NCI-H345 (cell line): ENCODE measurements around the gene RETREG1.

Experiments
- DNase-seq: peaks from one replicate; lab custom pipeline; 2025; lab: John Stamatoyannopoulos, UW

RETREG1 gene

DNA sequence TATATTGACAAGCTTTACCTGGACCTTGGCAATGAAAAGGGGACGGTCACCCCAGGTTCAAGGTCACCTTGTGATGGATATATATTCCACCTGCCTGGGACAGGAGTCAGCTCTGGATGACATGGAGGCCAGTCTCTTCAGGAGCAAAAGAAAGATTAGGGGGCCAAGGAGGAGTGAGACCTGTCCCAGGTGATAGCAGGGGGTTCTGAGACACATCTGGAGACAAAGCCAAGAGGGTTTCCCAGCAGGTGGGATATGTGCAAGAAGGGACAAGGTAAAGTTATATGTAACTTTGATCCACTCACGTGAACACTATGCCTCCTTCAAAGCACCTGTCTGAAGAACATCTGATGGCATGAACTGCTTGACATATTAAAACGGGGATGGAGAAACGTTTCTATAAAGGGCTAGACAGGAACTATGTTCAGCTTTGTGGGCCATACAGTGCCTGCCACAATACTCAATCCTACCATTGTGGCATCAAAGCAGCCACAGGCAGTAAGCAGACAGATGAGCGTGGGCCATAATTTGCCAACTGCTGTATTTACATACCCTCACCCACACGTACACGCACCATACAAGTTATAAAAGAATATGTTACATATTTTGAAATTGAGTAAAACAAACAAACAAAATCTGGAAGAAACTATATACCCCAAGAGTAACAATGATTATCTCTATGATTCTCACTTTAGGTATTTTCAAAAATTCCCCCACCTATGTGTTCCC lies 88.3 kb downstream of the RETREG1 start:
- no peak for DNase-seq

- no peak for DNase-seq
These were observed 91.1 kb downstream of the RETREG1 start for GRCh38 chr5:16525651-16526050.

DNA sequence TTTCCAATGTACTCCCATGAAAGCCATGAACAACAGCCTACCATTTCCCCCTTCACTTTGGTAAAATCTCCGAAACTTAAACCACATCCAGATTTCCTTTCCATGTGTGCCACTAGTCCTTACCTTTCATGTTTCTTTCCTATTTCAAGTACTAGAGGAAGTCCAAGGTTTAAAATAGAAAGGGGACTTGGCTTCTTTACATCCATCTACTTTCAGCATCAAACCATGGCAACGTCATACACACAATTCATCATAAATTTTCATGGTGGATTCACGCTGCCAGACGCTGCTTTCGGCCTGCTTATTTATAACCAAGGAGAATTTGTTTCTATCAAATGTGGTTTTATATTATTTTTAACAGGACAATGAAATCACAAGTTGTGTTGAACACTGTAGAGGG lies 92.5 kb downstream of the RETREG1 start:
- DNase-seq, result no peak

GRCh38 chr5:16521521-16522483 lies 95.0 kb downstream of the RETREG1 start:
- DNase-seq, result no peak

DNA sequence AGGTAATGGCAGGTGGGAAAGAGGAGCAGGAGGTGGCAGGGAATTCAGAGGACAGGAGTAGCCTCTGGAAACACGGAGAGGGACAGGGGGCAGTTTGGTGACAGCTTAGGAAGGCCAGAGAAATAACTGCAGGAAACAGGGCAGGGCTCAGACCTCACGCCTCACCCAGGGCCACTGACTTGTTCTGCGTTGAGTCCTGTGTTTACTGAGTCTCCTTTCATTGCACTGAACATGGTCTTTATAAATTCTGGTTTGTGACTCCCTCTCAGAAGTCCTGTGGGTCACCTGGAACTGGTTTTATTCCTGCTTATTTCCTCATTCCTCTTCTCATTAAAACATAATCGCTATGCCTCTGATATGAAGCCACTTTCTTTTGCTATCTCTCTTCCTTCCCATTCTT lies 96.0 kb downstream of the RETREG1 start:
- DNase-seq, result no peak

- no peak for DNase-seq
These were observed 97.4 kb downstream of the RETREG1 start for GRCh38 chr5:16519435-16519834.

DNA sequence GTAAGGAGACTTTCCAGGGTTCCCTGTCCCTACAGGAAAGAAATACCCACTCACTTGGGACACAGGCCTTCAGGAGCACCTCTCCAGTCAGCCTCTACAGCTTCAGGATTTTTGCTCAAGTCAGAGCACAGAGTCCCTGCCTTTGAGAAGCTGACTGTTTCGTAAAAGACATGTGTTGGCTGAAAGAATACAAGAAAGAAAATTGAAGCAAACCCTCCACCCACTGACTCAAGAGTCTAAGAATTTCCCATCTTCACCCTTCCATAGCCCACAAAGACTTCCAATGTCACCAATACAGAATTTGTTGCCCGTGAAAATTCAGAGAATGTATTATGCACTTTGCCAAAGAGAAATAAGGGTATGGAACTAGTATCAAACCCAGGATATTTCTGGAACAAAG lies 98.2 kb downstream of the RETREG1 start:
- DNase-seq, result no peak

DNA sequence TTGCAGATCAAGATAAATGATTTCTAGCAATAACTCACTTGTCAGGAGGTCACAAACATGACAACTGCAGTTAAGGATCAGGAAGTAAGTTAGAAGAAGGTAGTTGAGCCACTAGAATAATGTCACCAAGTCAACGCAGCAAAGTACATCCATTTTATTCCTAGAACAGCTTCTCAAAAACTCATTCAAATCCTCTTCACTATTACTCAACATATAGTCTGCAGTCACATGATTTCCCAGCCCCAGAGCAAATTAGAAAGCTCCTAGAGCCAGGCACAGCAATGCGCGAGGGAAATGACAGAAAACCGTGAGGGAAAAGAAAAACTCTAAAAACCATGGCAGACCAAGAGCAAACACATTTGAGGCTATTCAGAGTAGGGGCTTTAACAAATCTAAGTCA lies 101.3 kb downstream of the RETREG1 start:
- DNase-seq, result no peak

DNA sequence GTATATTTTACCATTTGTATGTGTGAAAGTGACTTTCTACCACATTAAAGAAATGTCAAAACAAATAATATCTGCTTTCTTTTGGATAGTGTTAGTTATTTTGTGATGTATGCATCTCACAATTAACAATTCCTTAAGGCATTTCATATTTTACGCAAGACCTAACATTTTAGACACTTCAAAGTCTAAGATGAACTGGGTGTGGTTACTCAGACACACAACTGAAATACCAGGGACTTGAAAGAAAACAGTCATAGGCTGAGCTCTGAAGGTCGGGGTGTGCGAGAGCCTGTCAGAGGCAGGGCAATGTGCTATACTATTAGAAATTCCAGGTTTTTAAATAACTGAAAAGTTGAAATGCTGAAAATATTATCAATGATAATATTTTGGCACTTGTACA lies 106.7 kb downstream of the RETREG1 start:
- no peak for DNase-seq

DNA sequence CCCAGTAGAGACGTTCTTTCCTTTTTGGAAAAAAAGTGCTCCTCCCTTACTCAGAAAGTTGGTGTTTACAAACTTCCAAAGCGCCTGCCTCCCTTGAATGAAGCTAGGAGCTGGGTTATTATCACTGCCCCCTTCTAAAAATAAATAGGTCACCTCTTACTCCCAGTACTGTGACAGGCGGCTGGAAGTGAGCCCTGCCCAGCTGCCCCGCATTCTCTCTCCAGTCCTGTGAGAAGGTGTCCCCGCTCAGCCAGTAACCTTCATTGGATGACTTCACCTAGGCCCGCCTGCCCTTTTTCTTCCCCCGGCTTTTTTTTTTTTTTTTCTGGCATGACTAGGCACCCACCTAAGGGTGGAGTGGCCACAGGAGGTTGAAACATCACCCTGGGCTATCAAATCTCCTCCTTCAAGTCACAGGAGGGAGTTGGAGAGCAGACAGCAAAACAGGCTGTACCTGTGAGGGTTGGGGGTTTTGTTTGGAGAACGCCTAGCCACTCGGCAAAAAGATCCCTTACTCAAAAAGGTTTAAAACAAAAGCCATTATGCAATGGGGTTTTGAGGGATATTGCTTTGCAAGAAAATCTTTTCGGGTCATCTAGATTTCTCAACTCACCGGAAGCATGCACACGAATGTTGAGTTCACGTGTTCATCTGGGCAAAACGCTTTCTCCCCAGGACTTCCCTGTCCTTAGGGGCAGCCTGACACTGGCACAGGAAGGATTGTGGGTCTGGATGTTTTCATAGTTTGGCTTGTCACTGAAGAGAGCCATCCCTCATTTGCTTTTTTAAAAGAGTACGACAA lies 107.9 kb downstream of the RETREG1 start:
- no peak for DNase-seq

GRCh38 chr5:16507716-16508115 lies 109.1 kb downstream of the RETREG1 start:
- DNase-seq, result no peak

GRCh38 chr5:16505904-16506303 lies 110.9 kb downstream of the RETREG1 start:
- no peak for DNase-seq

- DNase-seq, result no peak
These were observed 111.5 kb downstream of the RETREG1 start for GRCh38 chr5:16505140-16505891.

DNA sequence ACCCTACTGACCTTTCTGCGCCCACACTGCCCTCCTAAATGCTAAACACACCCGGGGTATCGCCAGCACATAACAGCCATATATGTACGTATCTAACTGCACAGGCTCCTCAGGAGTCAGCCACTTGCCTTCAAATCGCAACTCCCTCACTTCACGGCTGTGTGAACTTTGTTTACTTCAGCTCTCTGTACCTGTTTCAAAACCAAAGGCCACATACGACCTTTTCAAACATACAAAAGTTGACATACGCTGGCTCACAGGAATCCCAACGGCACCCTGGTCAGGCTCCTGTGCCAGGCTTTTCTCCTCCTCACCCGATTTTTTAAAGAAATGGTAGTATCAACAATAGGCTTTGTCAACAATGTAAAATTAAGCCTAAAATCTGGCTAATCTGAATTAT lies 112.2 kb downstream of the RETREG1 start:
- DNase-seq, result no peak

- DNase-seq, result no peak
These were observed 113.9 kb downstream of the RETREG1 start for GRCh38 chr5:16502866-16503265.

- no peak for DNase-seq
These were observed 116.8 kb downstream of the RETREG1 start for GRCh38 chr5:16500024-16500423.

GRCh38 chr5:16497546-16497945 lies 119.3 kb downstream of the RETREG1 start:
- no peak for DNase-seq

- no peak for DNase-seq
These were observed 123.5 kb downstream of the RETREG1 start for GRCh38 chr5:16493261-16493660.

- peak; percentile 2 for DNase-seq
These were observed 124.2 kb downstream of the RETREG1 start for GRCh38 chr5:16492398-16493140.

GRCh38 chr5:16490911-16491310 lies 125.9 kb downstream of the RETREG1 start:
- DNase-seq, result no peak

- peak; percentile 49 for DNase-seq
These were observed 127.4 kb downstream of the RETREG1 start for GRCh38 chr5:16489322-16489791.
